GM12878 (cell line): ENCODE results near the gene ISG15. TPM values are rescaled to one million over a fixed set of nuclear protein-coding genes. Genes with fewer than 3 reads are reported as not detected.

Experiments
- CBFB ChIP-seq: IDR thresholded peaks from 2 replicates; pipeline ENCODE4 v1.6.1; 2016; ENCODE audit warnings: antibody characterized with exemption, low read depth
- DPF2 ChIP-seq: fragments of 450-650 bp; IDR thresholded peaks from 2 replicates; pipeline ENCODE4 v1.6.1; 2017; ENCODE audit warnings: mild to moderate bottlenecking
- EP300 ChIP-seq, 2 experiments: fragments of 150-350 bp in 1 of 2; IDR thresholded peaks; 2 replicates each; pipeline ENCODE4 v1.6.1; 2011 to 2012; ENCODE audit warnings: low read depth in 2 of 2, low read length in 2 of 2, borderline replicate concordance in 1 of 2, improper control_type of control experiment in 1 of 2, inconsistent platforms in 1 of 2; ENCODE audit not compliant: control insufficient read depth in 1 of 2
- FOXM1 ChIP-seq: IDR thresholded peaks from 2 replicates; pipeline ENCODE4 v1.6.1; 2012; ENCODE audit warnings: low read depth, mild to moderate bottlenecking, inconsistent platforms, low read length, moderate library complexity
- IKZF2 ChIP-seq, 2 experiments: fragments of 450-650 bp; IDR thresholded peaks; 2 replicates each; pipeline ENCODE4 v1.6.1; 2017; ENCODE audit warnings: mild to moderate bottlenecking in 2 of 2, moderate library complexity in 2 of 2
- IRF4 ChIP-seq: IDR thresholded peaks from 2 replicates; pipeline ENCODE4 v1.6.1; 2011; ENCODE audit warnings: low read depth, low read length
- JUNB ChIP-seq: IDR thresholded peaks from 2 replicates; pipeline ENCODE4 v1.6.1; 2016; ENCODE audit warnings: antibody characterized with exemption, mild to moderate bottlenecking
- KDM1A ChIP-seq: fragments of 200-600 bp; sonication (generic); IDR thresholded peaks from 2 replicates; pipeline ENCODE4 v1.6.1; 2016; ENCODE audit warnings: borderline replicate concordance
- NFXL1 ChIP-seq: fragments of 450-650 bp; IDR thresholded peaks from 2 replicates; pipeline ENCODE4 v1.6.1; 2017; ENCODE audit warnings: antibody characterized with exemption, mild to moderate bottlenecking, borderline replicate concordance
- NR2C1 ChIP-seq: fragments of 450-650 bp; IDR thresholded peaks from 2 replicates; pipeline ENCODE4 v1.6.1; 2017; ENCODE audit warnings: antibody characterized with exemption, mild to moderate bottlenecking, moderate library complexity
- PAX8 ChIP-seq: fragments of 450-650 bp; IDR thresholded peaks from 2 replicates; pipeline ENCODE4 v1.6.1; 2017; ENCODE audit warnings: mild to moderate bottlenecking, moderate library complexity
- POLR2A ChIP-seq: IDR thresholded peaks from 2 replicates; pipeline ENCODE4 v1.6.1; 2011; ENCODE audit warnings: low read depth, mild to moderate bottlenecking, low read length
- POLR2AphosphoS2 ChIP-seq: IDR thresholded peaks from 2 replicates; pipeline ENCODE4 v1.6.1; 2011; ENCODE audit warnings: low read depth, mild to moderate bottlenecking, low read length, improper control_type of control experiment, moderate library complexity
- POLR2AphosphoS5 ChIP-seq: IDR thresholded peaks from 2 replicates; pipeline ENCODE4 v1.6.1; 2011; ENCODE audit warnings: mild to moderate bottlenecking, low read length, inconsistent platforms
- RAD51 ChIP-seq: fragments of 450-650 bp; IDR thresholded peaks from 2 replicates; pipeline ENCODE4 v1.6.1; 2016; ENCODE audit warnings: moderate library complexity, mild to moderate bottlenecking, inconsistent platforms
- SIN3A ChIP-seq: IDR thresholded peaks from 2 replicates; pipeline ENCODE4 v1.6.1; 2012; ENCODE audit warnings: low read depth, low read length, improper control_type of control experiment
- SMAD1 ChIP-seq: fragments of 450-650 bp; IDR thresholded peaks from 2 replicates; pipeline ENCODE4 v1.6.1; 2018; ENCODE audit warnings: mild to moderate bottlenecking, low read depth; ENCODE audit not compliant: partially characterized antibody
- SREBF2 ChIP-seq: IDR thresholded peaks from 2 replicates; pipeline ENCODE4 v1.6.1; 2012; ENCODE audit warnings: mild to moderate bottlenecking, low read length
- STAT1 ChIP-seq: fragments of 450-650 bp; conservative IDR thresholded peaks from 2 replicates; pipeline ENCODE4 v1.6.1; 2014; ENCODE audit warnings: antibody characterized with exemption, mild to moderate bottlenecking
- TARDBP ChIP-seq: IDR thresholded peaks from 2 replicates; pipeline ENCODE4 v1.6.1; 2016; ENCODE audit warnings: borderline replicate concordance
- TCF3 ChIP-seq: IDR thresholded peaks from 2 replicates; pipeline ENCODE4 v1.6.1; 2012; ENCODE audit warnings: low read depth, mild to moderate bottlenecking, low read length, borderline replicate concordance; ENCODE audit not compliant: insufficient read depth
- ZNF24 ChIP-seq: fragments of 450-650 bp; IDR thresholded peaks from 2 replicates; pipeline ENCODE4 v1.6.1; 2017; ENCODE audit warnings: antibody characterized with exemption, mild to moderate bottlenecking
- polyA plus RNA-seq, 11 experiments: library from polyadenylated mRNA; depleted of rRNA in 4 of 11; unstranded in 6 of 11; stranded (reverse) in 5 of 11; fragments of >200 nt; fragmentation: Nextera tagmentation in 4 of 11; fragmentation: Illumina TruSeq in 1 of 11; extraction: Ambion mirVana in 4 of 11; extraction: Trizol in 1 of 11; gene quantifications; 1 replicate in 1 of 11; 2 replicates in 10 of 11; pipeline versions ENCODE4 v1.2.1 to v1.2.3, GENCODE V29; 2011 to 2016; ENCODE audit warnings: inconsistent platforms in 2 of 11, missing spikeins in 2 of 11, low read depth in 1 of 11
- total RNA-seq, 4 experiments: library from RNA; depleted of rRNA in 3 of 4; stranded (reverse); fragments of >200 nt in 3 of 4; fragmentation: Illumina TruSeq in 1 of 4; extraction: Trizol in 1 of 4; gene quantifications; 2 replicates each; pipeline versions ENCODE4 v1.2.1 to v1.2.3, GENCODE V29; 2013 to 2021
- TF ChIP-seq, protein P1 (sequence below): fragments of 450-650 bp; IDR thresholded peaks from 2 replicates; pipeline ENCODE4 v1.6.1; 2016; ENCODE audit warnings: mild to moderate bottlenecking
- TF ChIP-seq, protein P2 (sequence below): IDR thresholded peaks from 2 replicates; pipeline ENCODE4 v1.6.1; 2011; ENCODE audit warnings: borderline replicate concordance, low read depth, mild to moderate bottlenecking, moderate library complexity, low read length; ENCODE audit not compliant: insufficient read depth, poor library complexity, severe bottlenecking
- TF ChIP-seq, protein P3 (sequence below): fragments of 450-650 bp; IDR thresholded peaks from 2 replicates; pipeline ENCODE4 v1.6.1; 2017; ENCODE audit warnings: mild to moderate bottlenecking, moderate library complexity

The ISG15 gene
- total and polyA plus RNA-seq, 10 of the 15 experiments (the other 5 are each of a cell fraction or from before 2014, with no cell fraction given) = 7.8 to 384 (median 274) TPM

DNA sequence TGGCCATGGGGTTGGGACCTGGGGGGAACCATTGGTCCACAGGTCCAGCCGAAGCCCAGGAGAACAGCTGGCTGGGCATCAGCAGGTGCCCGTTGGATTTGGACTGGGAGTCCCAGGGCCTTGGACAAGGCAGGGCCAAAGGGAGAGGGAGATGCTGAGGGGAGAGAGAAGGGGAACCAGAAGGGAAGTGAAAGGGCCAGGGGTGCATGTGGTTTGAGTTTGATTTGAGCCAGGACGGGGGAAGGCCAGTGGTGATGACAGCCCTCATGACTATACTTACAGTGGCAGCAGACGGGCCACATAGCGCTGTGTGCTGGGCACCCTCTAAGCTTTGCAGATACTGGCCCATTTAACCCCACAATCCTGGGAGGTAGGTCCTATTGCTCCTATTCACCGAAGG, 25.4 kb downstream of the ISG15 start (continued):
- TF ChIP-seq, protein P1, sequence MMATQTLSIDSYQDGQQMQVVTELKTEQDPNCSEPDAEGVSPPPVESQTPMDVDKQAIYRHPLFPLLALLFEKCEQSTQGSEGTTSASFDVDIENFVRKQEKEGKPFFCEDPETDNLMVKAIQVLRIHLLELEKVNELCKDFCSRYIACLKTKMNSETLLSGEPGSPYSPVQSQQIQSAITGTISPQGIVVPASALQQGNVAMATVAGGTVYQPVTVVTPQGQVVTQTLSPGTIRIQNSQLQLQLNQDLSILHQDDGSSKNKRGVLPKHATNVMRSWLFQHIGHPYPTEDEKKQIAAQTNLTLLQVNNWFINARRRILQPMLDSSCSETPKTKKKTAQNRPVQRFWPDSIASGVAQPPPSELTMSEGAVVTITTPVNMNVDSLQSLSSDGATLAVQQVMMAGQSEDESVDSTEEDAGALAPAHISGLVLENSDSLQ = 0 out of 2 replicates have a peak, but pooled peaks have one; percentile 31
- TF ChIP-seq POLR2A = no peak
- TF ChIP-seq POLR2AphosphoS2 = no peak
- peak; percentile 57 to 75; a peak in 3 of 4 replicates for TF ChIP-seq IKZF2 (IDR thresholded peaks at IDR 0.05)
- no peak for TF ChIP-seq KDM1A
- TF ChIP-seq SMAD1 = no peak
- TF ChIP-seq DPF2 = peak; percentile 64; the same call in 1 of the 2 replicates
- TF ChIP-seq TCF3 = no peak
- TF ChIP-seq ZNF24 = no peak
- no peak for TF ChIP-seq POLR2AphosphoS5
- TF ChIP-seq SREBF2 = no peak
- peak in 1 of 2 experiments; percentile 62; a peak in 1 of 4 replicates for TF ChIP-seq EP300 (IDR thresholded peaks at IDR 0.05; ENCODE audit: borderline replicate concordance in 1 of 2, control insufficient read depth in 1 of 2, low read depth in 2 of 2, low read length in 2 of 2)
- no peak for TF ChIP-seq PAX8
- no peak for TF ChIP-seq NR2C1
- no peak for TF ChIP-seq STAT1
- no peak for TF ChIP-seq SIN3A
- TF ChIP-seq JUNB = no peak
- no peak for TF ChIP-seq FOXM1
- no peak for TF ChIP-seq CBFB
- peak; percentile 69; the same call in 1 of the 2 replicates for TF ChIP-seq IRF4
- no peak for TF ChIP-seq NFXL1
- TF ChIP-seq RAD51 = no peak
- TF ChIP-seq, protein P2, sequence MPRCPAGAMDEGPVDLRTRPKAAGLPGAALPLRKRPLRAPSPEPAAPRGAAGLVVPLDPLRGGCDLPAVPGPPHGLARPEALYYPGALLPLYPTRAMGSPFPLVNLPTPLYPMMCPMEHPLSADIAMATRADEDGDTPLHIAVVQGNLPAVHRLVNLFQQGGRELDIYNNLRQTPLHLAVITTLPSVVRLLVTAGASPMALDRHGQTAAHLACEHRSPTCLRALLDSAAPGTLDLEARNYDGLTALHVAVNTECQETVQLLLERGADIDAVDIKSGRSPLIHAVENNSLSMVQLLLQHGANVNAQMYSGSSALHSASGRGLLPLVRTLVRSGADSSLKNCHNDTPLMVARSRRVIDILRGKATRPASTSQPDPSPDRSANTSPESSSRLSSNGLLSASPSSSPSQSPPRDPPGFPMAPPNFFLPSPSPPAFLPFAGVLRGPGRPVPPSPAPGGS = no peak
- TF ChIP-seq, protein P3, sequence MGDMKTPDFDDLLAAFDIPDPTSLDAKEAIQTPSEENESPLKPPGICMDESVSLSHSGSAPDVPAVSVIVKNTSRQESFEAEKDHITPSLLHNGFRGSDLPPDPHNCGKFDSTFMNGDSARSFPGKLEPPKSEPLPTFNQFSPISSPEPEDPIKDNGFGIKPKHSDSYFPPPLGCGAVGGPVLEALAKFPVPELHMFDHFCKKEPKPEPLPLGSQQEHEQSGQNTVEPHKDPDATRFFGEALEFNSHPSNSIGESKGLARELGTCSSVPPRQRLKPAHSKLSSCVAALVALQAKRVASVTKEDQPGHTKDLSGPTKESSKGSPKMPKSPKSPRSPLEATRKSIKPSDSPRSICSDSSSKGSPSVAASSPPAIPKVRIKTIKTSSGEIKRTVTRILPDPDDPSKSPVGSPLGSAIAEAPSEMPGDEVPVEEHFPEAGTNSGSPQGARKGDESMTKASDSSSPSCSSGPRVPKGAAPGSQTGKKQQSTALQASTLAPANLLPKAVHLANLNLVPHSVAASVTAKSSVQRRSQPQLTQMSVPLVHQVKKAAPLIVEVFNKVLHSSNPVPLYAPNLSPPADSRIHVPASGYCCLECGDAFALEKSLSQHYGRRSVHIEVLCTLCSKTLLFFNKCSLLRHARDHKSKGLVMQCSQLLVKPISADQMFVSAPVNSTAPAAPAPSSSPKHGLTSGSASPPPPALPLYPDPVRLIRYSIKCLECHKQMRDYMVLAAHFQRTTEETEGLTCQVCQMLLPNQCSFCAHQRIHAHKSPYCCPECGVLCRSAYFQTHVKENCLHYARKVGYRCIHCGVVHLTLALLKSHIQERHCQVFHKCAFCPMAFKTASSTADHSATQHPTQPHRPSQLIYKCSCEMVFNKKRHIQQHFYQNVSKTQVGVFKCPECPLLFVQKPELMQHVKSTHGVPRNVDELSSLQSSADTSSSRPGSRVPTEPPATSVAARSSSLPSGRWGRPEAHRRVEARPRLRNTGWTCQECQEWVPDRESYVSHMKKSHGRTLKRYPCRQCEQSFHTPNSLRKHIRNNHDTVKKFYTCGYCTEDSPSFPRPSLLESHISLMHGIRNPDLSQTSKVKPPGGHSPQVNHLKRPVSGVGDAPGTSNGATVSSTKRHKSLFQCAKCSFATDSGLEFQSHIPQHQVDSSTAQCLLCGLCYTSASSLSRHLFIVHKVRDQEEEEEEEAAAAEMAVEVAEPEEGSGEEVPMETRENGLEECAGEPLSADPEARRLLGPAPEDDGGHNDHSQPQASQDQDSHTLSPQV = no peak
- TF ChIP-seq TARDBP = no peak
